GM23338 (cell line): ENCODE data around the gene EGR2. TPM values are rescaled to one million over a fixed set of nuclear protein-coding genes. Genes with fewer than 3 reads are reported as not detected.

Experiments used
- ATAC-seq: fragments of 200-7000 bp; cut with Tn5 transposase; 3 replicates; pipeline ENCODE4 v1.9.1; 2020
- DNase-seq: peaks from one replicate; pipeline ENCODE4 v3.0.0-alpha.2; 2015; ENCODE audit warnings: low spot score
- H2AFZ ChIP-seq: fragments of 200-600 bp; sonication (generic); 2 replicates; pipeline ENCODE4 v1.8.0; 2016; ENCODE audit warnings: antibody characterized with exemption, mild to moderate bottlenecking, moderate library complexity
- H3F3A ChIP-seq: fragments of 200-600 bp; sonication (generic); replicated peaks from 2 replicates; pipeline ENCODE4 v1.8.0; 2017; ENCODE audit warnings: antibody characterized with exemption, mixed run types, low read depth
- H3K27ac ChIP-seq: fragments of 200-600 bp; sonication (generic); 2 replicates; pipeline ENCODE4 v1.6.1; 2016; ENCODE audit warnings: low read depth
- H3K27me3 ChIP-seq: fragments of 200-600 bp; sonication (generic); 2 replicates; pipeline ENCODE4 v1.8.0; 2016; ENCODE audit warnings: mild to moderate bottlenecking, mixed run types, moderate library complexity; ENCODE audit not compliant: insufficient read depth
- H3K36me3 ChIP-seq: fragments of 200-600 bp; sonication (generic); 2 replicates; pipeline ENCODE4 v1.8.0; 2016; ENCODE audit warnings: mild to moderate bottlenecking; ENCODE audit not compliant: insufficient read depth
- H3K4me1 ChIP-seq: fragments of 200-600 bp; sonication (generic); 2 replicates; pipeline ENCODE4 v1.8.0; 2016; ENCODE audit warnings: mild to moderate bottlenecking, moderate library complexity; ENCODE audit not compliant: insufficient read depth
- H3K4me2 ChIP-seq: fragments of 200-600 bp; sonication (generic); 2 replicates; pipeline ENCODE4 v1.7.1; 2017; ENCODE audit warnings: mixed run types
- H3K4me3 ChIP-seq: fragments of 200-600 bp; sonication (generic); 2 replicates; pipeline ENCODE4 v1.6.1; 2016; ENCODE audit warnings: mixed run types
- H3K79me2 ChIP-seq: fragments of 200-600 bp; sonication (generic); replicated peaks from 2 replicates; pipeline ENCODE4 v1.8.0; 2017; ENCODE audit warnings: mild to moderate bottlenecking; ENCODE audit not compliant: insufficient read depth
- H3K9me2 ChIP-seq: fragments of 200-600 bp; sonication (generic); 2 replicates; pipeline ENCODE4 v1.8.0; 2017; ENCODE audit not compliant: insufficient read depth
- H4K20me1 ChIP-seq: fragments of 200-600 bp; sonication (generic); replicated peaks from 2 replicates; pipeline ENCODE4 v1.8.0; 2017; ENCODE audit warnings: mild to moderate bottlenecking; ENCODE audit not compliant: insufficient read depth
- H3K27ac Mint-ChIP-seq: 2 replicates; pipeline ENCODE4 v1.8.0; 2020; ENCODE audit warnings: inconsistent platforms, mild to moderate bottlenecking, moderate library complexity, mixed read lengths
- H3K27me3 Mint-ChIP-seq: 3 replicates; pipeline ENCODE4 v1.8.0; 2022; ENCODE audit warnings: low read depth, mild to moderate bottlenecking, moderate library complexity, mixed read lengths, inconsistent platforms; ENCODE audit not compliant: insufficient read depth, poor library complexity
- H3K36me3 Mint-ChIP-seq: 3 replicates; pipeline ENCODE4 v1.8.0; 2021; ENCODE audit warnings: low read depth, mild to moderate bottlenecking, inconsistent platforms, moderate library complexity, mixed read lengths
- H3K4me1 Mint-ChIP-seq: 3 replicates; pipeline ENCODE4 v1.8.0; 2020; ENCODE audit warnings: mild to moderate bottlenecking, inconsistent platforms, mixed read lengths
- H3K4me3 Mint-ChIP-seq: 3 replicates; pipeline ENCODE4 v1.8.0; 2021; ENCODE audit warnings: moderate library complexity, mild to moderate bottlenecking, inconsistent platforms, mixed read lengths
- H3K9me3 Mint-ChIP-seq: 3 replicates; pipeline ENCODE4 v1.8.0; 2020; ENCODE audit warnings: moderate library complexity, mild to moderate bottlenecking, inconsistent platforms, mixed read lengths
- CREB1 ChIP-seq: fragments of 250-450 bp; sonication (Bioruptor Pico); IDR thresholded peaks from 2 replicates; pipeline ENCODE4 v1.5.0; 2020; ENCODE audit warnings: low read depth, mild to moderate bottlenecking, moderate library complexity
- CTCF ChIP-seq, 2 experiments: fragments of 200-600 bp in 1 of 2; sonication (generic) in 1 of 2; conservative IDR thresholded peaks; 2 replicates each; pipeline versions ENCODE4 v1.5.1 to v1.6.1; 2016 to 2017; ENCODE audit warnings: antibody characterized with exemption in 2 of 2, low read depth in 2 of 2, mild to moderate bottlenecking in 2 of 2, moderate library complexity in 1 of 2
- NANOG ChIP-seq: IDR thresholded peaks from 2 replicates; pipeline ENCODE4 v1.6.1; 2016; ENCODE audit warnings: antibody characterized with exemption, borderline replicate concordance
- STAT1 ChIP-seq: IDR thresholded peaks from one replicate; pipeline ENCODE4 v1.6.1; 2016; ENCODE audit warnings: antibody characterized with exemption; ENCODE audit not compliant: unreplicated experiment
- polyA plus RNA-seq: library from polyadenylated mRNA; unstranded; fragments of >200 nt; fragmentation: Nextera tagmentation; extraction: Ambion mirVana; gene quantifications from 2 replicates; pipeline ENCODE4 v1.2.1, GENCODE V29; 2016
- total RNA-seq: library from RNA; depleted of rRNA; stranded (reverse); fragments of >200 nt; shearing (Covaris generic); gene quantifications from 2 replicates; pipeline ENCODE4 v1.2.3, GENCODE V29; 2014
- TF ChIP-seq, protein P1 (sequence below): fragments of 250-450 bp; sonication (Bioruptor Pico); IDR thresholded peaks from 2 replicates; pipeline ENCODE4 v1.5.0; 2020; ENCODE audit warnings: mild to moderate bottlenecking, moderate library complexity
- TF ChIP-seq, protein P2 (sequence below): IDR thresholded peaks from one replicate; pipeline ENCODE4 v1.6.1; 2018; ENCODE audit warnings: antibody characterized with exemption; ENCODE audit not compliant: unreplicated experiment

The EGR2 gene
- total and polyA plus RNA-seq, 2 experiments from 2014 or later: 2.3 to 3.5 TPM

DNA sequence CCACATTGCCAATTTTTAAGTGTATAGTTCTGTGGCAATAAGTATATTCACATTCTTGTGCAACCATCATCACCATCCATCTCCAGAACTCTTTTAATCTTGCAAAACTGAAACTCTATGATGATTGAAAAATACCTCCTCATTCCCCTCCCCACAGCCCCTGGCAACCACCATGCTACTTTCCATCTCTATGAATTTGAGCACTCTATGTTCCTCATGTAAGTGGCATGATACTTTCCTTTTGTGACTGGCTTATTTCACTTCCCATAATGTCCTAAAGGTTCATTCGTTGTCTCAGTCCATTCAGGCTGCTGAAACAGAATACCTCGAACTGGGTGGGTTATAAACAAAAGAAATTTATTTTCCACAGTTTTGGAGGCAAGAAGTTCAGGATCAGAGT, 23.4 kb upstream of the EGR2 start:
- Histone ChIP-seq H3K9me2 (0 out of 2 replicates have a peak, but pooled peaks cover 4% of the 10 kb centered on the region), H3K4me1 (no peaks in the 10 kb centered on the region), H3K27ac (no peak overlapping the region), H3F3A (no peaks in the 10 kb centered on the region), H3K79me2 (no peaks in the 10 kb centered on the region), H3K4me3 (no peak overlapping the region), H3K36me3 (no peaks in the 10 kb centered on the region), H3K4me2 (no peak overlapping the region), H4K20me1 (no peaks in the 10 kb centered on the region), H3K27me3 (no peaks in the 10 kb centered on the region), H2AFZ (no peak overlapping the region)
- Mint-ChIP-seq H3K9me3 (no peaks in the 10 kb centered on the region), H3K4me1 (no peaks in the 10 kb centered on the region), H3K36me3 (no peaks in the 10 kb centered on the region; the same call in 2 of the 3 replicates), H3K4me3 (no peak overlapping the region), H3K27ac (no peak overlapping the region), H3K27me3 (peaks cover 2% of the 10 kb centered on the region)
- DNase-seq (no peak), ATAC-seq (no peak)
- TF ChIP-seq CREB1 (CRISPR knock-in tag) (no peak), STAT1 (no peak), CTCF (conservative IDR thresholded peaks at IDR 0.05; ENCODE audit: low read depth in 2 of 2) (no peak), NANOG (no peak)
- TF ChIP-seq, protein P1, sequence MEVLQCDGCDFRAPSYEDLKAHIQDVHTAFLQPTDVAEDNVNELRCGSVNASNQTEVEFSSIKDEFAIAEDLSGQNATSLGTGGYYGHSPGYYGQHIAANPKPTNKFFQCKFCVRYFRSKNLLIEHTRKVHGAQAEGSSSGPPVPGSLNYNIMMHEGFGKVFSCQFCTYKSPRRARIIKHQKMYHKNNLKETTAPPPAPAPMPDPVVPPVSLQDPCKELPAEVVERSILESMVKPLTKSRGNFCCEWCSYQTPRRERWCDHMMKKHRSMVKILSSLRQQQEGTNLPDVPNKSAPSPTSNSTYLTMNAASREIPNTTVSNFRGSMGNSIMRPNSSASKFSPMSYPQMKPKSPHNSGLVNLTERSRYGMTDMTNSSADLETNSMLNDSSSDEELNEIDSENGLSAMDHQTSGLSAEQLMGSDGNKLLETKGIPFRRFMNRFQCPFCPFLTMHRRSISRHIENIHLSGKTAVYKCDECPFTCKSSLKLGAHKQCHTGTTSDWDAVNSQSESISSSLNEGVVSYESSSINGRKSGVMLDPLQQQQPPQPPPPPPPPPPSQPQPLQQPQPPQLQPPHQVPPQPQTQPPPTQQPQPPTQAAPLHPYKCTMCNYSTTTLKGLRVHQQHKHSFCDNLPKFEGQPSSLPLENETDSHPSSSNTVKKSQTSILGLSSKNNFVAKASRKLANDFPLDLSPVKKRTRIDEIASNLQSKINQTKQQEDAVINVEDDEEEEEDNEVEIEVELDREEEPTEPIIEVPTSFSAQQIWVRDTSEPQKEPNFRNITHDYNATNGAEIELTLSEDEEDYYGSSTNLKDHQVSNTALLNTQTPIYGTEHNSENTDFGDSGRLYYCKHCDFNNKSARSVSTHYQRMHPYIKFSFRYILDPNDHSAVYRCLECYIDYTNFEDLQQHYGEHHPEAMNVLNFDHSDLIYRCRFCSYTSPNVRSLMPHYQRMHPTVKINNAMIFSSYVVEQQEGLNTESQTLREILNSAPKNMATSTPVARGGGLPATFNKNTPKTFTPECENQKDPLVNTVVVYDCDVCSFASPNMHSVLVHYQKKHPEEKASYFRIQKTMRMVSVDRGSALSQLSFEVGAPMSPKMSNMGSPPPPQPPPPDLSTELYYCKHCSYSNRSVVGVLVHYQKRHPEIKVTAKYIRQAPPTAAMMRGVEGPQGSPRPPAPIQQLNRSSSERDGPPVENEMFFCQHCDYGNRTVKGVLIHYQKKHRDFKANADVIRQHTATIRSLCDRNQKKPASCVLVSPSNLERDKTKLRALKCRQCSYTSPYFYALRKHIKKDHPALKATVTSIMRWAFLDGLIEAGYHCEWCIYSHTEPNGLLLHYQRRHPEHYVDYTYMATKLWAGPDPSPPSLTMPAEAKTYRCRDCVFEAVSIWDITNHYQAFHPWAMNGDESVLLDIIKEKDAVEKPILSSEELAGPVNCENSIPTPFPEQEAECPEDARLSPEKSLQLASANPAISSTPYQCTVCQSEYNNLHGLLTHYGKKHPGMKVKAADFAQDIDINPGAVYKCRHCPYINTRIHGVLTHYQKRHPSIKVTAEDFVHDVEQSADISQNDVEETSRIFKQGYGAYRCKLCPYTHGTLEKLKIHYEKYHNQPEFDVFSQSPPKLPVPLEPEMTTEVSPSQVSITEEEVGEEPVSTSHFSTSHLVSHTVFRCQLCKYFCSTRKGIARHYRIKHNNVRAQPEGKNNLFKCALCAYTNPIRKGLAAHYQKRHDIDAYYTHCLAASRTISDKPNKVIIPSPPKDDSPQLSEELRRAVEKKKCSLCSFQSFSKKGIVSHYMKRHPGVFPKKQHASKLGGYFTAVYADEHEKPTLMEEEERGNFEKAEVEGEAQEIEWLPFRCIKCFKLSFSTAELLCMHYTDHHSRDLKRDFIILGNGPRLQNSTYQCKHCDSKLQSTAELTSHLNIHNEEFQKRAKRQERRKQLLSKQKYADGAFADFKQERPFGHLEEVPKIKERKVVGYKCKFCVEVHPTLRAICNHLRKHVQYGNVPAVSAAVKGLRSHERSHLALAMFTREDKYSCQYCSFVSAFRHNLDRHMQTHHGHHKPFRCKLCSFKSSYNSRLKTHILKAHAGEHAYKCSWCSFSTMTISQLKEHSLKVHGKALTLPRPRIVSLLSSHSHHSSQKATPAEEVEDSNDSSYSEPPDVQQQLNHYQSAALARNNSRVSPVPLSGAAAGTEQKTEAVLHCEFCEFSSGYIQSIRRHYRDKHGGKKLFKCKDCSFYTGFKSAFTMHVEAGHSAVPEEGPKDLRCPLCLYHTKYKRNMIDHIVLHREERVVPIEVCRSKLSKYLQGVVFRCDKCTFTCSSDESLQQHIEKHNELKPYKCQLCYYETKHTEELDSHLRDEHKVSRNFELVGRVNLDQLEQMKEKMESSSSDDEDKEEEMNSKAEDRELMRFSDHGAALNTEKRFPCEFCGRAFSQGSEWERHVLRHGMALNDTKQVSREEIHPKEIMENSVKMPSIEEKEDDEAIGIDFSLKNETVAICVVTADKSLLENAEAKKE (CRISPR knock-in tag): no peak
- TF ChIP-seq, protein P2, sequence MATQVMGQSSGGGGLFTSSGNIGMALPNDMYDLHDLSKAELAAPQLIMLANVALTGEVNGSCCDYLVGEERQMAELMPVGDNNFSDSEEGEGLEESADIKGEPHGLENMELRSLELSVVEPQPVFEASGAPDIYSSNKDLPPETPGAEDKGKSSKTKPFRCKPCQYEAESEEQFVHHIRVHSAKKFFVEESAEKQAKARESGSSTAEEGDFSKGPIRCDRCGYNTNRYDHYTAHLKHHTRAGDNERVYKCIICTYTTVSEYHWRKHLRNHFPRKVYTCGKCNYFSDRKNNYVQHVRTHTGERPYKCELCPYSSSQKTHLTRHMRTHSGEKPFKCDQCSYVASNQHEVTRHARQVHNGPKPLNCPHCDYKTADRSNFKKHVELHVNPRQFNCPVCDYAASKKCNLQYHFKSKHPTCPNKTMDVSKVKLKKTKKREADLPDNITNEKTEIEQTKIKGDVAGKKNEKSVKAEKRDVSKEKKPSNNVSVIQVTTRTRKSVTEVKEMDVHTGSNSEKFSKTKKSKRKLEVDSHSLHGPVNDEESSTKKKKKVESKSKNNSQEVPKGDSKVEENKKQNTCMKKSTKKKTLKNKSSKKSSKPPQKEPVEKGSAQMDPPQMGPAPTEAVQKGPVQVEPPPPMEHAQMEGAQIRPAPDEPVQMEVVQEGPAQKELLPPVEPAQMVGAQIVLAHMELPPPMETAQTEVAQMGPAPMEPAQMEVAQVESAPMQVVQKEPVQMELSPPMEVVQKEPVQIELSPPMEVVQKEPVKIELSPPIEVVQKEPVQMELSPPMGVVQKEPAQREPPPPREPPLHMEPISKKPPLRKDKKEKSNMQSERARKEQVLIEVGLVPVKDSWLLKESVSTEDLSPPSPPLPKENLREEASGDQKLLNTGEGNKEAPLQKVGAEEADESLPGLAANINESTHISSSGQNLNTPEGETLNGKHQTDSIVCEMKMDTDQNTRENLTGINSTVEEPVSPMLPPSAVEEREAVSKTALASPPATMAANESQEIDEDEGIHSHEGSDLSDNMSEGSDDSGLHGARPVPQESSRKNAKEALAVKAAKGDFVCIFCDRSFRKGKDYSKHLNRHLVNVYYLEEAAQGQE: no peak
